Thyroid gland (tissue), 4 donors: Measurements from ENCODE around the gene TET1.
"Not testable (repeated sequence)": the region's sequence is repeated elsewhere in the genome, so short reads cannot be mapped to it uniquely, and the experiment has no call there.

ENCODE experiments used
- POLR2A ChIP-seq, 2 donors: fragments of 450-650 bp; IDR thresholded peaks; one replicate each; pipeline ENCODE4 v1.6.1; 2017; ENCODE audit warnings: antibody characterized with exemption in 2 of 2, mild to moderate bottlenecking in 2 of 2, moderate library complexity in 1 of 2
- TF ChIP-seq, protein P1 (sequence below), 6 experiments: fragments of 200-600 bp in 3 of 6; fragments of 450-650 bp in 3 of 6; sonication (generic) in 3 of 6; IDR thresholded peaks; one replicate each; pipeline ENCODE4 v1.5.1; 2016 to 2019; ENCODE audit warnings: antibody characterized with exemption in 6 of 6, mild to moderate bottlenecking in 2 of 6, inconsistent platforms in 1 of 6, moderate library complexity in 1 of 6

DNA sequence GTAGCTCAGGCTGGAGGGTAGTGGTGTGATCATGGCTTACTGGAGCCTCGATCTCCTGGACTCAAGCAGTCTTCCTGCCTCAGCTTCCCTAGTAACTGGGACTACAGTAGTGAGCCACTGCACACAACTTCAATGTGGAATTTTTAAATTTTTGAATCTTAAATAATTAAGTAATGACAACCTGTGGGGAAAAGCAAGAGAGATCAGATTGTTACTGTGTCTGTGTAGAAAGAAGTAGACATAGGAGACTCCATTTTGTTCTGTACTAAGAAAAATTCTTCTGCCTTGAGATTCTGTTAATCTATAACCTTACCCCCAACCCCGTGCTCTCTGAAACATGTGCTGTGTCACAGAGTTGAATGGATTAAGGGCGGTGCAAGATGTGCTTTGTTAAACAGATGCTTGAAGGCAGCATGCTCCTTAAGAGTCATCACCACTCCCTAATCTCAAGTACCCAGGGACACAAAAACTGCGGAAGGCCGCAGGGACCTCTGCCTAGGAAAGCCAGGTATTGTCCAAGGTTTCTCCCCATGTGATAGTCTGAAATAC, 34.6 kb upstream of the TET1 start:
- TF ChIP-seq, protein P1, sequence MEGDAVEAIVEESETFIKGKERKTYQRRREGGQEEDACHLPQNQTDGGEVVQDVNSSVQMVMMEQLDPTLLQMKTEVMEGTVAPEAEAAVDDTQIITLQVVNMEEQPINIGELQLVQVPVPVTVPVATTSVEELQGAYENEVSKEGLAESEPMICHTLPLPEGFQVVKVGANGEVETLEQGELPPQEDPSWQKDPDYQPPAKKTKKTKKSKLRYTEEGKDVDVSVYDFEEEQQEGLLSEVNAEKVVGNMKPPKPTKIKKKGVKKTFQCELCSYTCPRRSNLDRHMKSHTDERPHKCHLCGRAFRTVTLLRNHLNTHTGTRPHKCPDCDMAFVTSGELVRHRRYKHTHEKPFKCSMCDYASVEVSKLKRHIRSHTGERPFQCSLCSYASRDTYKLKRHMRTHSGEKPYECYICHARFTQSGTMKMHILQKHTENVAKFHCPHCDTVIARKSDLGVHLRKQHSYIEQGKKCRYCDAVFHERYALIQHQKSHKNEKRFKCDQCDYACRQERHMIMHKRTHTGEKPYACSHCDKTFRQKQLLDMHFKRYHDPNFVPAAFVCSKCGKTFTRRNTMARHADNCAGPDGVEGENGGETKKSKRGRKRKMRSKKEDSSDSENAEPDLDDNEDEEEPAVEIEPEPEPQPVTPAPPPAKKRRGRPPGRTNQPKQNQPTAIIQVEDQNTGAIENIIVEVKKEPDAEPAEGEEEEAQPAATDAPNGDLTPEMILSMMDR (IDR thresholded peaks at IDR 0.05) = not testable (repeated sequence)
- TF ChIP-seq POLR2A (IDR thresholded peaks at IDR 0.05) = not testable (repeated sequence)
